Measurements from ENCODE around the gene SGMS1.

GRCh38 chr10:50470798-50471582, 152.8 kb downstream of the SGMS1 start:
- TF ChIP-seq POLR2A (IDR thresholded peaks at IDR 0.05; ENCODE audit: low read length) (no peak), GATA1 (IDR thresholded peaks at IDR 0.05; ENCODE audit: low read depth, low read length) (no peak)
